HS-27A (cell line): ENCODE measurements around the gene SLC25A12.
"Not testable (repeated sequence)": the region's sequence is repeated elsewhere in the genome, so short reads cannot be mapped to it uniquely, and the experiment has no call there.

ENCODE experiments used
- DNase-seq: peaks from one replicate; pipeline ENCODE4 v3.0.0-alpha.2; 2012; ENCODE audit warnings: low read depth, missing footprints

The SLC25A12 gene

DNA sequence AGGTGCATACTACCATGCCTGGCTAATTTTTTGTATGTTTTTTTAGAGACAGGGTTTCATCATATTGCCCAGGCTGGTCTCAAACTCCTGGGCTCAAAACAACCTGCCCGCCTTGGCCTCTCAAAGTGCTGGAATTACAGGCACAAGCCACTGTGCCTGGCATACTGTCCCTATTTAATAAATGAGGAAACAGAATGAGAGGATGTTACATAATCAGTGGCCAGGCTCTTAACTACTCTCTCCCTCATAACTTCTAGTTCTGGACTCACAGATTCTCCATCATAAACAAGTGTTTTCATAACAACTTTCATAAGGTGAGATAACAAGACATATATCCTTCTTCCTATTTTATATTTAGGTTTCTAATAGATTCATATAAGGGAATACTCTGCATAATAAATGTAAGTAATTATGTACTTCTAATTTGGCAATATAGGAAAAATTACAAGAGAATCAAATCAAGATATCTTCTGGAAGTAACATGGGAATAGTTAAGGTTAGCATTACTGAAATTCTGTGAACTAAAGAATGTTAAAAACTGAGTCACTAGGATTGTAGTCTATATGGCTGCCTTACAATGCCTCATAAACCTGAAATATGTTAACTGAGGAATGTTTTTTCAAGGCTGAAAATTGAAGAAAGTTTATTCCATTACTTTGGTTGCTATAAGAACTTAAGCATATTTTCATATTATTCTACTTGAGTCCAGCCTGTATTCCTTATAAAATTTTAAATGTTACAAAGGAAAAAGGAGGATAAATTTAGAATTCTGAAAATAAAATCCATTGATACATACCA is 71.3 kb downstream of the SLC25A12 start:
- DNase-seq: no peak

DNA sequence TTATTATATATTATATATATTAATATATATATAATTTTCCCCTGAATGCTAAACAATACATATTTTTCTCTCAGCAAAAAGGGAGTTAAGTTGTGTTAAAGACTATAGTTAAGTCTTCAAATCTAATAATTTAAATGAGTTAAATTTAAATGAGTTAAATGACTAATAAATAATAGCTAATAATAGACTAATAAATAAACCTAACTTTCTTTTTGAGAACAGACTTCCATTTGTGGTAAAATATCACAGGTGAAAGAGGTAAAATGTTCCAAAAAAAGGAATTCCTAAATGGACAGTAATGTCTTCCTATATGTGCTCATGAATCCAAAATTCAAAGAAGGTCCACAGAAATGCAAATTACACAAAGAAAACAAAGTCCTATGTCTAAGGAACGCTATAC is 74.6 kb downstream of the SLC25A12 start:
- no peak for DNase-seq

DNA sequence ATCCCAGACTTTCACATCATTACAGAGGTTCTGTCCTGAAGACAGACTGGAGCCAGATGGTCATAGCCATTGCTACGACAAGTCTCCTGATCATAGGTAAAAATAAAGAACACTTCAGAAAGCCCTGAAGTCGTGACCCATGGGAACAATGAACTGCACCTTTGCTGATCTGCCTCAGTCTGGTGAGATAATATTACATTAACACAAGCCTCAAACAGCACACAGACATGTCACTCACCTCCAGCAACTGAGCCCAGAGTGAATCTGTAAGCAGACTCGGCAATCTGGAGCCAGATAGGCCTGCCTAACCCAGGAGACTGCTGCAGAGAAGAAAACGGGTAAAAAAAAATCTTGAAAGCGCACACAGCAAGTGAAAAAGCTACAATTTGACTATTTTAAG is 79.2 kb downstream of the SLC25A12 start:
- DNase-seq: no peak

DNA sequence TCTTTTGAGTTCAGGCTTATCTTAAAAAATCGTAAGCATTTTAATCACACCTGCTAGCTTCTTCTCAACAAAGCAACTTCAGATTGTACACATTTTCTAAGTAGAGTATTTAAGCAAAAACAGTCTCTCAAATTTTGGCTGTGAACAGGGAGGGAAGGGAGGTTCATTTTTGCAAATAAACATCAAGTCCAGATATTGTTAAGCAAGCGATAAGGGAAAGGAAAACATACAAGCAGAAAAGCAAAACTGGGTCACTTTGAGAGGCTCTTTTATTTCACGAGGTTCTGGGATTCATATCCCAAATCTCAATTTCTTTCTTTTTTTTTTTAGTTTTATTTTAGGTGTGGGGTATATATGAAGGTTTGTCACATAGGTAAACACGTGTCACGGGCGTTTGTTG is 79.9 kb downstream of the SLC25A12 start:
- no peak for DNase-seq

DNA sequence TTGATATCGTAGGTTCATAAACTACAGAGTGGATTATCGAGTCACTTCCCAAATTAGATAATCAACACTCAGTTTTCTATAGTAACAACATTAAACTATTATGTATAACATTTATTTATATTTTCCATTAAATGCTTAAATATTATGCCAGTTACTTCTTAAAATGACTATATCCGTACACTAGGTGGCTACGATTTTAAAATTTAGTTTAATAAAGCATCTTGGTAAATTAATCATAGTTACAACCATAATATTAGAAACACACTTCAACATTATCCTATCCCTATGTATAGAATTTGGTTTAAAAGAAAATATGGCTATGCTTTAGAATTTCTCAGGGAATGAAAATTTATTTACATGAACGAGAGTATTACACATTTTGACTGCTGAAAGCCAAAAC is 80.3 kb downstream of the SLC25A12 start:
- DNase-seq: no peak

DNA sequence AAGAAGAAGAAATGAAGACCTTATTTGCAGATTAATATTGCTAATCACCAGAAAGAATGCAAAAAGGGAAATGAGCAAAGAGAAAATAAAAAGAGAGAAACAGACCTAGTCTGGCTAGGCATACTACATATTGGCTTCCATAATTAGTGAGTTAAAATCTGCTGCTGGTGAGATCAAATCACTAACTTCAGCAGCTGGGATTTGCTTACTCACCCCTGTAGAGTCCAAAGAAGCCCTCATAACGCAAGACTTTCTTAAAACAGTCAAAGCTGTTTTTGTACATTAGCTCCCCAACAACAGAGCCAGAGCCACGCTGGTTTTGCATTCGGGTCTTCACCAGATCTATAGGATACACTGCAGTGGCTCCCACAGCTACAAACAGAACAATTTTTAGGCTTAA is 80.9 kb downstream of the SLC25A12 start:
- DNase-seq: no peak

DNA sequence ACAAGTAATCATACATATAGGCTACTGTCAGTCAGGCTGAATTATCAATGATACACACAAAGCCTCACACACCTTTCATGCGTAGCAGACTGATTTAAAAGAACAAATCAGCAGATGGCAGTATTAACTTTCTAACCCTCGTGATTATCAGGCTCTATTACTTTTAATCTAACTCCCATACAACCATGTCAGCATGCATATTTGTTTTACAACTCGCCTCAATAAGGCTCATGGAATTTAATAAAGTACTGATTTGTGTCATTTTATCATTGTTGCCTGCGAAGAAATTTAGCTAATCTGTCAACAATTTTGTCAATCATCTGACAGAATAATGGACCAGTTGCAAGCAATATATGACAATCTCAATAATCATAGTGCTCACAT is 82.8 kb downstream of the SLC25A12 start:
- DNase-seq: no peak

DNA sequence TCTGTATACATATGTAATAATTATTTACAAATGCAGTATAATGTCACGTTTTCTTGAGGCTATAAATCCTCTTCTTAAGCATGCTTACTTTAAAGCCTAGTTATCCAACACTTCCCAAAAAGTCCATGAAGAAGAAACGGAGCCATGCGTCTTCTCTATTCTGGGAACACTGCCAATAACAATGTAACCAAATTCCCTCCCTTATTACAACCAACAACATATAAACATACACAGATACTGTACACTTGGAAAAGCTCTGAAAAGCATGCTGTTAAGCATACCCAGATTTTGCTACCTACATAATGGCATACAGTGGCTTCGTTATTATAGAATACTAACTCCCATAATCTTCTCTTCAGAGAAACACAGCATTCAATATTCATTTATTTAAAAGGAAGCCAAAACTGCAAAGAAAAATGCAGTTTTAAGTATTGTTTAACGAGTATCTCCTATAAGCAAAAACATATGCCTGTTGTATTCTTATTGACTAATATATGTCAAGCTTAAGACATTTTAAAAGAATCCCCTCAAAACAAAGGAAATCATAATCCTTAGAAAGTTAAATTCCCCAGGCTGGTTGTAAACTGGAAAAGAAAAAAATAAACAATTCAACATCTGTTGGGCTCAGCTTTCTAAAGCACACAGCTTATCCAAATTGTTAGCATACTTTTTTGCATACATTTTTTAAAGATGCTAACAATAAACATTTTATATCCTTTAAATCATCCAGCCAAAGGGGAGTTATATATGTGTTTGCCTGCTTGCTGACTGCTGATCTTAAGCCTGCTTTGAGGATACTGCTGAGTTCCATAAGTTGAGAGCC is 83.4 kb downstream of the SLC25A12 start:
- DNase-seq: no peak

DNA sequence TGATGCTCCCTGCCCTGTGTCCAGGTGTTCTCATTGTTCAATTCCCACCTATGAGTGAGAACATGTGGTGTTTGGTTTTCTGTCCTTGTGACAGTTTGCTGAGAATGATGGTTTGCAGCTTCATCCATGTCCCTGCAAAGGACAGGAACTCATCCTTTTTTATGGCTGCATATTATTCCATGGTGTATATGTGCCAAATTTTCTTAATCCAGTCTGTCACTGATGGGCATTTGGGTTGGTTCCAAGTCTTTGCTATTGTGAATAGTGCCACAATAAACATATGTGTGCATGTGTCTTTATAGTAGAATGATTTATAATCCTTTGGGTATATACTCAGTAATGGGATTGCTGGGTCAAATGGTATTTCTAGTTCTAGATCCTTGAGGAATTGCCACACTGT is 85.2 kb downstream of the SLC25A12 start:
- DNase-seq: not testable (repeated sequence)

DNA sequence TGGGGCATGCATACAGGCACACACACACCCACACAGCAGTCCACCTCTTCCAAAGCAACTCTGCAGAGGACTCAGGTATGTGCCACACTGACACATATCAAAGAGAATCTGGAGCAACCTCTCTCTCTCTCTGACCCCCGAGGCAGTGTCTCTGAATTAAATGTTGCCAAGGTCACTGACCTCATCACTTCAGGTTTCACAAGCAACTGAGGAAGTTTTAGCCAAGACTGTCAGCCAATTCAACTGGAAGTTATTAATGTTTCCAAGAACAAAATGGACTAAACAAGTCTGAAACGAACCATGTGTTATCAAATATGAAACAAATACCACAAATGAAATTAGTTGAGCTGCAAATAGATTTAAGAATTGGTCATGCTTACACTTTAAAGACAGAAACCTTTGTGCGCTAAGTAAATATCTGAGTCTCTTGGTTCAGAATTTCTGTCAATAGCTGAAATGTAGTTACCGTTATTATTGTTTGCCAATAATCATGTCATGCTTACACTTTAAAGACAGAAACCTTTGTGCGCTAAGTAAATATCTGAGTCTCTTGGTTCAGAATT is 86.1 kb downstream of the SLC25A12 start:
- no peak for DNase-seq

DNA sequence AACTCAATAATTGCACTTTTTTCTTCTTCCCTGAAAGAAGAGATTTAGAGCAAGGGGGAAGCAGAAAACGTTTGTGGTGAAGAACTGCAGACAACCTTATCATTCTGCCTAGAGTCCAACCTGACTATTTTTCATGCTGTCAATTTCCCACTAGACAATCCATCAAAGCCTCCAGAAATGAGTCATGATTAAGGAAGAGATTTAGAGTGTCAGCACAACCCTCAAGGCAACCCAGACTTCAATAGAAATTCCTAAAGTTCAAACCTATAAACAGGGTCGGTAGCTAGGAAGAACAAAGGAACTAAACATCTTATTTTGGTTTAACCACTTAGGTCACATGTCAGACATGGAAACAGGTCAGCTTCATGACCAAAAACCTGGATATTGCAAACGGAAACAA is 86.9 kb downstream of the SLC25A12 start:
- DNase-seq: no peak

DNA sequence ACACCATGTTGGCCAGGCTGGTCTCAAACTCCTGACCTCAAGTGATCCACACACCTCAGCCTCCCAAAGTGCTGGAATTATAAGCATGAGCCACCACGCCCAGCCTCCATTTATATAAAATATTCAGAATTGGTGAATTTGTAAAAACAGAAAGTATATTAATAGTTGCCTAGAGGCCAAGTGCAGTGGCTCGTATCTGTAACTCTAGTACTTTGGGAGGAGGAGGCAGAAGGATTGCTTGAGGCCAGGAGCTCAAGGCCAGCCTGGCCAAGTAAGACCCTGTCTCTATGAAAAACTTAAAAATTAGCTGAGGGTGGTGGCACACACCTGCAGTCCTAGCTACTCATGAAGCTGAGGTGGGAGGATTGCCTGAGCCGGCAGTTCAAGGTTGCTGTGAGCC is 89.6 kb downstream of the SLC25A12 start:
- DNase-seq: no peak

DNA sequence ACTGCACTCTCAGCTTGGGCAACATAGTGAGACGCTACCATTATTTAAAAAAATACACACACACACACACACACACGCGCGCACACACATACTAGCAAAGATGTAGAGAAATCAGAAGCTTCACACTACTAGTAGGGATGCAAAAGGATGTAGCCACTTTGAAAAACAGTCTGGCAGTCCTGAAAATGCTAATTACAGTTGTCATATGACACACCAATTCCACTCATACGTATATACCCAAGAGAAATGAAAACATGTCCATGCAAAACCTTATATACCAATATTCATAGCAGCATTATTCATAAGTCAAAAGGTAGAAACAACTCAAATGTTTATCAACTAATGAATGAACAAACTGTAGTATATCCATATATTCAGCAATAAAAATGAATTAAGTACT is 90.3 kb downstream of the SLC25A12 start:
- DNase-seq: no peak

DNA sequence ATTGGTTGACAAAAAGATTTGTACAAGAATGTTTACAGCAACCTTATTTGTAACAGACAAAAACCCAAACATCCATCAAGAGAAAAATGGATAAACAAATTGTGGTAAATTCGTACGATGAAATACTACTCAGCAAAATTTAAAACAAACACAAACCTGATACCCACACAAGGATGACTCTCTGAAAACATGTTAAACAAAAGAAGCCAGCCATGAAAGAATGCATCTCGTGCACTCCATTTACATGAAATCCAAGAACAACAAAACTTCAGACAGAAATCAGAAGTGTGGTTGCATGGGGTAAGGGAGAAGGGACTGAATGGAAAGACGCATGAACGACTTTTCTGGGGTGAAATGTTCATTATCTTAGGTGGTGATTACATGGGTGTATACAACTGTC is 93.4 kb downstream of the SLC25A12 start:
- DNase-seq: no peak

DNA sequence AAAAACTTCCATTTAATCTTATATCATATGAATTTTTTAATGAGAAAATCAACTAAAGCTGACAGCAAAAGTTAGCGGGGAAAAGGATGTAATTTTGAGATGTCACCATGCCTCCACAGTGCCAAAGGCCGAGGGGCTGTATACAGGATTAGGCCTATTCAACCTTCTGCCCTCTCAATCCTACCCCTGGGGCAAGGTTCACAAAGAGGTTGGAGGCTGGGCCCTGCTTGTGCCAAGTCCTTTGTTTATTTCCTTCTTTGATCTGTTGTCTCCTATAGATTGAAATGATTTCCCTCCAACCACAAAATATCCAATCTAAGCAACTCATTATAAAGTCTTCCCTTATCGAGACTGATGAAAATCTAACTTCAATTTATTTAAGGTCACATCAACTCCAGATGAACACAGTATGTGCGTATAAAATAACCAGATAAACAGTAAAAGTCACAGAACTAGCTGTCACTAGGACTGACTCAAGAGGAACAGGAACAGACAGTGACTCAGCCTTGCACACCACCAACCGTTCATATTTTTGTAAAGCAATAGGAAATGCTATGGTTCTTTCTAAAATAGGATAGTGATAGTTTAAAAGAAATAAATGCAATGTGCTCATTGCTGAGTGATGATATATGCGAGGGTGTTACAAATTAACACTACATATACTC is 95.8 kb downstream of the SLC25A12 start:
- no peak for DNase-seq

DNA sequence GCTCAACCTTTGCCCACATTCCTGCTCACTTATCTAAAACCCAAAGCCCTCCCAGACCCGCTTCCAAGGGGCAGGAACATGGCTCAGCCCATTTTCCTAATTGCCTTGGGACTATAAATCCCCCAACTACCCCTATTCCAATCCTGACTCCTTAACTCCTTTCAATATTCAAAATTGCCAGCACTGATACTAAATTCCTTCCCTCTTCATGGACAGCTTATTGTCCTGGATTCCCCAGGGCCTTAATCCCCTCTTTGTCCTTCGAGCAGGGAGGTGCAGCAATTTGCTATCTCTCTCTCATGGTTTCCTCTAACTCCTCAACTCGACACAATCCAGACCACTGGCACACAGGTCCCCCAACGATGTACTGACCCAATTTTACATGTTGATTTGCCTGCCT is 99.1 kb downstream of the SLC25A12 start:
- DNase-seq: no peak

DNA sequence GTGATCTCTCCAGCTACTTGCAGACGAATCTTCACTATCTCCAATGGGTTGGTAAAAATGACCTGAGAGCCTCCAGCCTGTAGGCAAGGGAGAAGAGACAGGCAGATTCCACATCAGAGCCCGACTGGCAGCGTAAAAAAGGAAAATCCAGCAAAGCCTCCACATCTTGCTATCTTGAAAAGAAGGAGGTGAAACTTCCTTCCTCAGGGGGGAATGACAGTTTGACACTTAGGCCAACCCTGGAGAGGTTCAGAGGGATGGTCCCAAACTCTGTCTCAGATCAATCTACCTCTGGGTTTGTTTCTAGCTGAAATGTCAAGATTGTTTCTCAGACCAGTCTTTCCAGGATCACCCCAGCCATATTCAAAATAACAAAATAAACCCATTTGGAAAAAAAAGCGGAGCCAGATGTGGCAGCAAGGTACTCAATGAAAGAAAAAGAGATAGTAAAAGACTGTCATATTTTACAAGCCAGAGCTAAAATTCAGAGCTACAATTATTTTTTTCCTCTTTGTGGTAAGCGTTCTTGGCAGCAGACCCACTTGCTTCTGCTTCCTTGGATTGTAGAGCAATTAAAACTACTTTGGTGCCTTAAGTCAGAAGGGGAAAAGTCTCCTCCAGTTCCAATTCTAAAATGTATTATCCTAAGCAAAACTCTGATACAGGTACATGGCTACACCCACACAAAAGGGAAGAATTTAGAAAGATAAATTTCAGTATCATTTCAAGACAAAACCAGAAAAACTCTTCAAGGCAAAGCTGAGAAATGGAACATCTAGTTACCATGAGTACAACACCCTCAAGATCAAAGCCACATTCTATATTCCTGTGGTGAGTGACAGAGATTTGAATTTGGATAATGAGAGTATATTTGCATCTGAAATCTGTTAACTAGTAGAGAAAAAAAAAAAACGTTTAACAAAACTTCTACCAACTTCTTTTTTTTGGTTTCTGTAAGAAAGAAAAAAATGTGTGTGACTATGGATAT is 100.1 kb downstream of the SLC25A12 start:
- no peak for DNase-seq

DNA sequence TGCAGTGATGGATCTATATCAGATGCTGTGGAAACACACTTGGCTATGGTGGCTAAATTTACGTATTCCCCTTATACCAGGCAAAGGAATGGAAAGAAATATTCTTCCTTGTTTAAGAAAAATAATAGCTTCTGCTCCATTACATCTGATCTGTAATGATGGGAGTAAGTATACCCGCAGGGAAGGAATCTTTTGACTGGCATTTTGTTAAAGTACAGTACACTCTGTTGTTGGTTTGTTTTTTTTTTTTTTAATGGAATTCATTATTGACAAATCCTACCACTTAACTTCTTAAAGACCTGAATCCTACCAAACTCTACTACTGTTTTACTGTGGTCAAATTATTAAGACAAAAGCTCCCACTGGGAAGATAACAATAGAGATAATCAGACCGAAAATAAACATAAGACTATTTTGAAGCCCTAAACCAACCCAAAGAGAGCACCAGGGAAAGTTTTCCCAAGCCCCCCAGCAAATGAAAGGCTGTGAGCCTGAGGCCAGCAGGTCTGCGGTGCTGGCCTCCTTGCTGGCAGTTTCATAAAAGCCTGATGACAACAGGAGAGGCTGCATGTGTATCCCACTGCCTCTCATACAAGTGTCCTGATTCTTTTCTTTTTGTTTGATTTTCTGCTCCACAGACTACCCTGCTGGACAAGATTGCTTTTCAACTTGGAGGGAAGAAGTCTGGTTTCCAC is 101.0 kb downstream of the SLC25A12 start:
- DNase-seq: no peak

DNA sequence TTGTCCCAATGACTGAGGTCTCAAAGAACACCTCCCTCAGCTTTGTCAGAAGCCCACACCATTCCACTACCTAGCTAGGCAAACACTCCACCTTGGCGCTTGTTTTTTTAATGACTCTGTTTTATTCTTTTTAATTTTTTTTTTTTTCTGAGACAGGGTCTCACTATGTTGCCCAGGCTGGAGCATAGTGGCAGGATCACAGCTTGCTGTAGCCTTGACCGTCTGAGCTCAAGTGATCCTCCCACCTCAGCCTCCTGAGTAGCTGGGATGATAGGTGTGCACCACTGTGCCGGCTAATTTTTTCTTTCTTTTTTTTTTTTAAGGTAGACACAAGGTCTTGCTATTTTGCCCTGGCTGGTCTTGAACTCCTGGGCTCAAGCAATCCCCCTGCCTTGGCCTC is 101.9 kb downstream of the SLC25A12 start:
- no peak for DNase-seq

DNA sequence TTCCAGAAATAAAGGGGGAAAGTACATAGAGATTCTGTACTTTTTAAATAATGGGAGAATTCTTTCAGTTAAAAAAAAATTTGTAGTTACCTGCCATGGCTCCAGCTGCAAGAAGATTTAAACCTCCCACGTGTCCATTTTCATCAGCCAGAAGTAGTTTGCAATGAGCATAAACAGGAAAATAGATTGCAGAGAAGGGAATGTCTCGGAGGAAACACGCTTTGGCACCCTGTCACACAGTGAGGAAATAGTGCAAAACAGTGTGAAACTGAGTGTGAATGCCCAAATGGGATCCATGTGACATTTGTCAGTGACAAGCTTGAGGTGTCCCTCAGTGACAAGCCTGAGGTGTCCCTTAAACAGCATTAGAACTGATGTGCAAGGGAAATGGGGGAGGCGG is 102.7 kb downstream of the SLC25A12 start:
- no peak for DNase-seq

DNA sequence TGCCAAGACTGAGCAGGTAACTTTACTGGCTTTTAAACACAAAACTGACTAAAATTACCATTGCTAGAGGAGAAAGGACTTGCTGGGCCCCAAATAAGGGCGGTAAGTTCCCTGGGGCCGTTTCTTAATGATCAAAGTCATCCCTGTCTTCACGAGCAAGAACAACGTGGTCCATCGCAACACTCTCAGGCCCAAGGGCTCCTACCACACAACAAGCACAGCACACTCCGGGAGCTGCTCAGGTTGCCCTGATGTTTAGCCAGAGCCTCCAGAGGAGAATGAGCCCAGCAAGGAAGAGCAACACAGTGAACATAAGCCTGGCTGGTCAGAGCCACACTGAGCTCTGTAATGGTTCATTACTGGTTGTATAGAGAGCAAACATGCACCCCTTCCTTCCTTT is 104.1 kb downstream of the SLC25A12 start:
- no peak for DNase-seq
